Duodenal mucosa (tissue), 2 donors: ENCODE data around the gene DNAH5.

ENCODE experiments used
- H3K27ac ChIP-seq: one replicate; pipeline ENCODE4 v1.7.0; 2013; ENCODE audit warnings: low read depth, low read length
- H3K27me3 ChIP-seq, 2 donors: one replicate each; pipeline ENCODE4 v1.7.0; 2013; ENCODE audit warnings: low read length in 2 of 2, control low read depth in 1 of 2; ENCODE audit not compliant: insufficient read depth in 2 of 2, control insufficient read depth in 1 of 2
- H3K36me3 ChIP-seq, 2 donors: one replicate each; pipeline ENCODE4 v1.7.0; 2013; ENCODE audit warnings: low read length in 2 of 2, control low read depth in 1 of 2; ENCODE audit not compliant: insufficient read depth in 2 of 2, control insufficient read depth in 1 of 2
- H3K4me1 ChIP-seq, 2 donors: one replicate each; pipeline ENCODE4 v1.7.0; 2013; ENCODE audit warnings: low read length in 2 of 2, control low read depth in 1 of 2; ENCODE audit not compliant: insufficient read depth in 2 of 2, control insufficient read depth in 1 of 2
- H3K4me3 ChIP-seq, 2 donors: one replicate each; pipeline ENCODE4 v1.7.0; 2013; ENCODE audit warnings: low read length in 2 of 2, low read depth in 1 of 2
- H3K9ac ChIP-seq, 2 donors: one replicate each; pipeline ENCODE4 v1.7.0; 2013; ENCODE audit warnings: low read length in 2 of 2, low read depth in 1 of 2
- H3K9me3 ChIP-seq, 2 donors: one replicate each; pipeline ENCODE4 v1.7.0; 2013; ENCODE audit warnings: low read length in 2 of 2, control low read depth in 1 of 2; ENCODE audit not compliant: control insufficient read depth in 1 of 2

Gene DNAH5

GRCh38 chr5:13919087-13919486, 25.4 kb downstream of the DNAH5 start:
- H3K4me3 ChIP-seq = no peak overlapping the region
- no peaks in the 10 kb centered on the region for H3K9me3 ChIP-seq
- no peaks in the 10 kb centered on the region for H3K27me3 ChIP-seq
- no peak overlapping the region for H3K9ac ChIP-seq
- no peak overlapping the region for H3K27ac ChIP-seq
- H3K4me1 ChIP-seq = no peaks in the 10 kb centered on the region
- no peaks in the 10 kb centered on the region for H3K36me3 ChIP-seq

GRCh38 chr5:13917061-13917460, 27.4 kb downstream of the DNAH5 start:
- Histone ChIP-seq H3K27me3 (no peaks in the 10 kb centered on the region), H3K4me1 (no peaks in the 10 kb centered on the region), H3K27ac (no peak overlapping the region), H3K9ac (no peak overlapping the region), H3K4me3 (no peak overlapping the region), H3K9me3 (no peaks in the 10 kb centered on the region), H3K36me3 (no peaks in the 10 kb centered on the region)

GRCh38 chr5:13913962-13914361, 30.5 kb downstream of the DNAH5 start:
- no peaks in the 10 kb centered on the region for H3K9me3 ChIP-seq
- no peak overlapping the region for H3K4me3 ChIP-seq
- no peaks in the 10 kb centered on the region for H3K36me3 ChIP-seq
- H3K4me1 ChIP-seq = no peaks in the 10 kb centered on the region
- H3K9ac ChIP-seq = no peak overlapping the region
- no peaks in the 10 kb centered on the region for H3K27me3 ChIP-seq
- no peak overlapping the region for H3K27ac ChIP-seq

- Histone ChIP-seq H3K27me3 (no peaks in the 10 kb centered on the region), H3K27ac (no peak overlapping the region), H3K9ac (no peak overlapping the region), H3K4me3 (no peak overlapping the region), H3K4me1 (no peaks in the 10 kb centered on the region), H3K36me3 (no peaks in the 10 kb centered on the region), H3K9me3 (no peaks in the 10 kb centered on the region)
These were observed 33.7 kb downstream of the DNAH5 start for GRCh38 chr5:13910637-13911288.

- H3K9me3 ChIP-seq = no peaks in the 10 kb centered on the region
- no peak overlapping the region for H3K4me3 ChIP-seq
- no peaks in the 10 kb centered on the region for H3K4me1 ChIP-seq
- no peaks in the 10 kb centered on the region for H3K27me3 ChIP-seq
- H3K36me3 ChIP-seq = no peaks in the 10 kb centered on the region
- H3K9ac ChIP-seq = no peak overlapping the region
- no peak overlapping the region for H3K27ac ChIP-seq
These were observed 34.3 kb downstream of the DNAH5 start for GRCh38 chr5:13910201-13910600.

- H3K9ac ChIP-seq = no peak overlapping the region
- H3K9me3 ChIP-seq = no peaks in the 10 kb centered on the region
- H3K36me3 ChIP-seq = no peaks in the 10 kb centered on the region
- H3K27ac ChIP-seq = no peak overlapping the region
- H3K4me3 ChIP-seq = no peak overlapping the region
- no peaks in the 10 kb centered on the region for H3K4me1 ChIP-seq
- H3K27me3 ChIP-seq = no peaks in the 10 kb centered on the region
These were observed 35.2 kb downstream of the DNAH5 start for GRCh38 chr5:13909271-13909670.

GRCh38 chr5:13898569-13898968, 45.9 kb downstream of the DNAH5 start:
- no peak overlapping the region for H3K27ac ChIP-seq
- H3K9me3 ChIP-seq = no peaks in the 10 kb centered on the region
- no peaks in the 10 kb centered on the region for H3K36me3 ChIP-seq
- no peak overlapping the region for H3K9ac ChIP-seq
- H3K27me3 ChIP-seq = no peaks in the 10 kb centered on the region
- no peaks in the 10 kb centered on the region for H3K4me1 ChIP-seq
- no peak overlapping the region for H3K4me3 ChIP-seq

GRCh38 chr5:13878357-13878756, 66.1 kb downstream of the DNAH5 start:
- H3K27me3 ChIP-seq = no peaks in the 10 kb centered on the region
- no peak overlapping the region for H3K9ac ChIP-seq
- no peaks in the 10 kb centered on the region for H3K4me1 ChIP-seq
- H3K4me3 ChIP-seq = no peak overlapping the region
- peaks cover 0 to 6% of the 10 kb centered on the region in 2 donors for H3K9me3 ChIP-seq
- no peaks in the 10 kb centered on the region for H3K36me3 ChIP-seq
- H3K27ac ChIP-seq = no peak overlapping the region

- no peaks in the 10 kb centered on the region for H3K27me3 ChIP-seq
- H3K4me1 ChIP-seq = no peaks in the 10 kb centered on the region
- no peak overlapping the region for H3K9ac ChIP-seq
- no peaks in the 10 kb centered on the region for H3K9me3 ChIP-seq
- no peak overlapping the region for H3K4me3 ChIP-seq
- H3K36me3 ChIP-seq = no peaks in the 10 kb centered on the region
- H3K27ac ChIP-seq = no peak overlapping the region
These were observed 77.7 kb downstream of the DNAH5 start for GRCh38 chr5:13866792-13867191.

- Histone ChIP-seq H3K36me3 (no peaks in the 10 kb centered on the region), H3K4me3 (no peak overlapping the region)
These were observed 79.2 kb downstream of the DNAH5 start for GRCh38 chr5:13865312-13865711.

GRCh38 chr5:13860146-13860545, 84.3 kb downstream of the DNAH5 start:
- no peak overlapping the region for H3K27ac ChIP-seq
- no peak overlapping the region for H3K4me3 ChIP-seq
- H3K4me1 ChIP-seq = no peaks in the 10 kb centered on the region
- no peaks in the 10 kb centered on the region for H3K9me3 ChIP-seq
- H3K27me3 ChIP-seq = no peaks in the 10 kb centered on the region
- no peaks in the 10 kb centered on the region for H3K36me3 ChIP-seq
- H3K9ac ChIP-seq = no peak overlapping the region

More at GRCh38 chr5:13865312-13865711, 79.2 kb downstream of the DNAH5 start:
- H3K27me3 ChIP-seq = no peaks in the 10 kb centered on the region
- no peaks in the 10 kb centered on the region for H3K9me3 ChIP-seq
- no peak overlapping the region for H3K9ac ChIP-seq
- no peak overlapping the region for H3K27ac ChIP-seq
- no peaks in the 10 kb centered on the region for H3K4me1 ChIP-seq
